ENCODE data around the gene DUSP9.

DUSP9 gene

DNA sequence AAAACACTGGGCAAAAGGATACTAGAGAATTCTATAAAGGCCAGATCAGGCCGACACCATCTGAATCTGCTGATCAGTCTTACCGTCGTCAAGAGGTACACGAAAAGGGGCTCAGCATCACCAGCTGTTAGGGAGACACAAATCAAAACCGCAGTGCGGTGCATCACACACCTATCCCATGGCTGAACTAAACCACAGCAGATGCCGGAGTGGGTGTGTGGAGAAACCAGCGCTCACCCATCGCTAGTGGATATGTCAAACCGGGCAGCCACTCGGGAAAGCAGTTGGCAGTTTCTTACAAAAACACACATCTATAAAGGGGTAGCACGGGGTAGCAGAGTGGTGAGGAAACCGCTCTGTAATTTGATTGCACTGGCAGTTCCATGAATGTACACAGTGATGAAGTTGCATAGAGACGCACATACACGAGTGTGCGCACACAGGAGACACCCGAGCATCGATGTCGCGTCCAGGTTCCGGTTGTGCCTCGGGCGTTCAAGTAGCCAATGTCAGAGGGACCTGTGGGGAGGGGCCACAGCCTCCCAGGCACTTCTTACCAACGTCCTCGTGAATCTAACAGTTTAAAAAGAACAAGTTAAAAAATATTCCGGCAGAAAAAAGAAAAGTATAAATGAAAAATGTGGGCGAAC lies 24.9 kb upstream of the DUSP9 start:
- no peak for DNase-seq (ENCODE audit: low spot score)

DNA sequence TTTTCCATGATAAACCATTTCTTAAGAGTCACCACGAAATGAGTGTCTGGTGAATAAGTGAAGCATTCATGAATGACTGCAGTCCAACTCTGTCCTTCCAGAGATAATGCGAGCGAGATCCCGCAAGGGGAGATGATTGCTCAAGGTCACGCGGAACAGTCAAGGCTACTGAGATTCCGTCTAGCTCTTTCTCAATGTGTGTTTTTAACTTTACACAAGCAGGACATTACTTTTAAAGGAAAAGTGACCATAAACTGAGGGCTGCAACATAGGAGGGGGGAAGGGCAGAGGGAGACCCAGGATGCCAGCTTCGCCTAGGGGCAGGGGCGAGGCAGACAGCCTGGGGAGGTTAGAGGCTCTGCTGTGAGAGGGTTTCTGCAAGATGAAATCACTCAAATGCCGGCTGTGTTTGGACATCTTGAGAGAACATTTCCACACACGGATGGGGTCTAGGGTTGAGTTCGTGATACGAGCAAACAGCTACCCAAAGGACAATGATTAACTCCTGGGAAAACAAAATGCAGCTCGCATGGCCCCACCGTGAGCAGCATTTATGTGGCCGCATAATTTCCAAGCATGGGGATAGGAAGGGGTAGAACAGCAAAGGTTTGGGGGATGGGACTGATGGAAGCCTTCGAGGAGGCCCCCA lies 24.2 kb upstream of the DUSP9 start:
- DNase-seq (ENCODE audit: low spot score): no peak

DNA sequence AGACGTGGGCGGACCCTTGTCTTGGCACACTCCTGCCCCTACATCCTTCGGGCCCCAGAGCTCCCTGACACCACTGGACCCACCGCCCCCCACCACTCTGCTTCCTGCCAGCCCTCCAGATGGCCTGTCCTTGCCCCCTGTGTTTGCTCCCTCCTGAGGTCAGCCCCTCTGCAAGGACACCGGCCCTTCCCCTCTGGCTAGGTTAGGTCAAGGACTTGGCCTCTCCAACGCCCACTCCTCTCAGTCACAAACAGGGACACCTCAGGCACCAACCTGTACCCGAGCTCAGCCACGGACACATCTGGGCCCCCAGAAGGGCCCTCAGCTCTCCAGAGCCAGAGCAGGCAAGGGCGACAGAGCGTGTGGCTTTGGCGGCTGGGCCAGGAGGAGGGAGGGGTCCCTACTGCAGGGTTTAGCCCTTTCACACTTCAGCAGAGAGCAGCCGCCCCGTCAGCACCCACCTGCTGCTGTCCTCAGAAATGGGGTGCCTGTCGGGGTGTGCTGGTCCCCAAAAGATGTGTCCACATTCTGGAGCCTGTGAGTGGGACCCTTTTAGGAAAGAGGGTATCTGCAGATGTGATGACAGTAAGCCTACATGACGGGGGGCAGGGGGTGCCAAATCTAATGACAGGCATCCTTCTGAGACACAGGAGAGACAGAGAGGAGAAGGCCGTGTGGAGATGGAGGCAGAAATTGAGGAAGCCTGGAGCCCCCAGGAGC lies 23.5 kb upstream of the DUSP9 start:
- no peak for DNase-seq (ENCODE audit: low spot score)

DNA sequence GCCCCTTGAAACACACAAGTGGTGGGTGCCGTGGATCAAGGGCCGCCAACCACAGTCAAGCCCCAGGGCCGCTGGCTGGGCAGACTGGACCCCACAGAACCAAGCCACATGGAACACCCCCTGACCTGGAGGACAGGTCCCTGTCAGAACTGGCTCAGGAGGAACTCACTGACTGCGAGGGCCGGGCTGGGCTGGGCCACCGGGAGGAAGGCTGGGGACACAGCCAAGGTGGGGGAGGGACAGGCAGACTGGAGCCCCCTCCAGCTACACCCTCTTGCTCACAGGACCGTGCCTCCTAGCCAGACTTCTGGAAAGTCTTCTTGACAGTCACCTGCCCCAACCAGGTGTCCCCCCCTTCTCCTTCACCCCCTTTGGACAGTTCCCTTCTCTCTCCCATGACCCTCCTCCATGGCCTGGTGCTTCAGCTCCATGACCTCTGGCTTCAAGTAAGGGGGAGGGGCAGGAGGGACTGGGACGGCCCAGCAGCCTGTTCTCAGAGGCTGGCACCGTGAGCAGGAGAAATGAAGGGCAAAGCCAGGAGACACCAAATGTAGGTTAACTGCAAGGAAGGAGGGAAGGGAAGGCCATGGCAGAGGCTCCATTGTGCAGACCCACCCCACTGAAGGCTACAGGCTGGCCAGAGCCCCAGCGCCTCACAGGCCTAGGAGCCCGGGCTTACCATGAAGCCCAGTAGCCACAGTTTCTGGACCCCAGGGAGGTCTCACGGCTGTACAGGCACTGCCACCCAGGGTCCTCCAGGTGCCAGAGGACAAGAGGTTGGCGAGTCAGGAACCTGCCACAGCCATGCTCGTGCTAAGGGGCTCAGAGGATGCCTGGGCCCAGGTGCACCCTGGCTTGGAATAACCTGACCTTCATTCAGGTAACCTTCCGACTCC lies 22.6 kb upstream of the DUSP9 start:
- DNase-seq (ENCODE audit: low spot score): no peak

DNA sequence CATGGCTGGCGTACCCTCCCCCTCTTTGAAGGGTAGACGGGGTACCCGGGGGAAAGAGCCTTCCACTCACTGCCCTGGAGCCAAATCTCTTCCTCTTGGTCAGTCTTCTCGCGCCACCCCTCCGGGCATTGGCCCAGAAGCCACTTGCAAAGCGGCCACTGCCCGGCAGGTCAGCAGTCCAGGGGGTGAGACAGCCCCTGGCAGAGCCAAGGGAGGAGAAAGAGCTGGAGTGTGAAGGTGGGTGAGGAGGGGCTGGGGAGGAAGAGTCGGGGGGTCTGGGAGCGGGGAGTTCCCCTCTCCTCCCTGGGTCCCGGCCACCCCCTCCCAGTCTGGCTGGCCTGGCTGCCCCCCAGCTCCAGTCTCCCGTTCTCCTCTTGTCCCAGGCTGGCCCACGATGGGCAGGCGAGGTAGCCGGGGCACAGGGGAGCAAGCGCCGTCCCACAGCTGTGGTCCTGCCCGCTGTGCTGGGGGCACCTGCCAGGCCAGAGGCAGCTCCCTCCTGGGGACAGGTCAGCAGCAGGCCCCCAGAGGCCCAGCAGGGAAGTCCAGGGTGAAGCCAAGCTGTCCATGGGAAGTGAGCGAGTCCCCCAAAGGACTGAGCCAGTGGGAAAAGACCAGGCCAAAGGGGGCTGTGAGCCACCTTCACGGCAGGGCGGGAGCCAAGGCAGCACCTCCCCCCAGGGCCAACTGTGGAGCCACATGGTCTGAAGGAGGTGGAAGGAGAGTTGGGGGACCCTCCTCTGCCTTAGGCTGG lies 21.6 kb upstream of the DUSP9 start:
- DNase-seq (ENCODE audit: low spot score): no peak

DNA sequence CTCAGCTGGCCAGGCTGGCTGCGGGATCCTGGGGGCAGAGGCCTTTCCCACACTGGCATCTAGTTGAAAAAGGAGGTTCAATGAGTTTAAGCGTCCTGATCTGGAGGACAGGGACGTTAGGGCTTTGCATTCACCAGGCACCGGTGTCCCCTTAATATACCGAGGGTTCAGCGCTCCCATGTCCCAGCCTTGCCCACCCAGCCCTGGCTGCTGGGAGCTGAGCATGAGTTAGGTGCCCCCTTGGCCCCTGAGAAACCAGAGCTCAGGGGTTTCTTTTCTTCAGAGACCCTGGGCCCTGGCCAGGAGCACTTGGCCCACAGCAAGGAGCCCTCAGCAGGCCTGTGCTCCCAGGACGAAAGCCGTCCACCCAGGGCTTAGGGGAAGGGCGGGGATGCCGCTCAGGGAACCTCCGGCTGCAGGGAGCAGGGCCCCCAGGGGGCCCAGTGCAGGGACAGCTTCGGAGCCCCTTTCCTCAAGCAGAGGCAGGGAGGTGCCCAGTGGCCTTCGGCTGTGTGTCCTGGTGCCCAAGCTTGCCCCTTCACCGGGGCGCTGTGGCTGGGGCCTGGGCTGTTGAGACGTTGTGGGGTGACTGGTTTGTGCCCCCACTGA lies 20.9 kb upstream of the DUSP9 start:
- no peak for DNase-seq (ENCODE audit: low spot score)

DNA sequence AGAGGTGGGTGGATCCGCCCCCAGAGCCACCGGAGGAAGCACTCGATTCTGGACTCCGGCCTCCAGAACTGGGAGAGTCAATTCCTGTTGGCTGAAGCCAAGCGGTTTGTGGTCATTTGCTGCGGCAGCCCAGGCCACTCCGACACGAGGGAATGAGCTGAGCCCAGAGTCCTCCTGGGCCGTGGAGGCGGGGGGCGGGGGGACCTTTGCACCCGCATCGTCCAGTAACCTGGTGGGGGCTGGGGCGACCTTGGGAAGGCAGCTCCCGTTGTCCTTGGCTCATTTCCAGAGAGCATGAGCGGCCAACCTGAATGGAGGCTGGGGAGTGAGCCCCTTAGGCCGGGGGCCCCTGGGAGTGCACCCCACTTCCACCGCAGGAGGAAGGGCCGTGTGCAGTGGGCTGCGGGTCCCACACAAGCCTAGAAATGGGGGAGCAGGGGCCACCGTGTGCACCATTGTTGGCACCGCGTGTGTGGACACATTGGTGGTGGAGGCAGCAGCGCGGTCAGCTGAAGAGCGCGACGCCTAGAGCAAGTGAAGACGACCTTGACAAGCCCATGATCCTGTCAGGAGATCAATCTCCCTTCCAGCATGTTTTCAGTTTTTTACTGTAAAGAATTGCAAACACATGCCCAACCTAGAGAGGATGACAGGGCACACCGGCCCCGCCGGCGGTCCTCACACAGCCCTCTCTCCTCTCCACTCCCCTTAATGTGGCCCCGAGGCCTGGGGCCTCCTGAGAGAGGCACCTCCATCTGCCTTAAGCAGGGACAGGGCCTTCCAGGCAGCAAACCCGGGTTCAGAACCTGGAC lies 19.9 kb upstream of the DUSP9 start:
- DNase-seq (ENCODE audit: low spot score): no peak

DNA sequence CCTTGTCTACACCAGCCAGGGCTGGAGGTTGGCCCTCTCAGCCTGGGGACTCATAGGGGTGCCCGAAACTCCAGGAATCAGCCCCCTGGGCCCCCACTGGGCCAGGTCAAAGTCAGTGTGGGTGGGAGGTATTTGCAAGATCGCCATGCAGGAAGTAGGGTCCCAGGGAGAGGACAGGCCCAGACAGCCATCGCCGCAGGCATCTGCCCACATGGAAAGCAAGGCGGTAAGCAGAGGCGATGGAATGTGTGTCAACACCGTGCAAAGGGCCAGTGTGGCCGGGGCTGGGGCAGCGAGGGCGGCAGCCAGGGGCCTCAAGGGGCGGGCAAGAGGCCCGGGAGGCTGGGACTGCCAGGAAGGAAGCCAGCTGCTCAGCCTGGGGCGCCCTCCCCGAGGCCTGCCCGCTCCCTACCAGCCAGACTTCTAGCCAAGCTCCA lies 19.3 kb upstream of the DUSP9 start:
- no peak for DNase-seq (ENCODE audit: low spot score)

DNA sequence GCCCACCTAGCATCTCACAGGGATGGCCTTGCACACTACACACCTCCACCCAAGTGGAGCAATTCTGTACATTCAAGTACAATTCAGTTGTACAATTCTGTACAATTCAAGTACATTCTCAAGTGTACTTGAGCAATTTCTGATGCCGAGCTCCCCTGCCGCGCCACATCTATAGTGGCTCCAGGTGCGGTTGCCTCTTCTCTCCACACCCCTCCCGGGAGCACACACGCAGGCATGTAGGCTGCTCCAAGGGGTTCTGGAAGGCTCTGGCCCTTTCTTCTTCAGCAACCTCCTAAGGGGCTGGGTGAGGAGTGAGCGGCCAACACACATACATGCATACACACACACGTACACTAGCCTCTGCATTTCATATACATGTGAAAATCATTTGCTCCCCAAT lies 18.9 kb upstream of the DUSP9 start:
- no peak for DNase-seq (ENCODE audit: low spot score)

DNA sequence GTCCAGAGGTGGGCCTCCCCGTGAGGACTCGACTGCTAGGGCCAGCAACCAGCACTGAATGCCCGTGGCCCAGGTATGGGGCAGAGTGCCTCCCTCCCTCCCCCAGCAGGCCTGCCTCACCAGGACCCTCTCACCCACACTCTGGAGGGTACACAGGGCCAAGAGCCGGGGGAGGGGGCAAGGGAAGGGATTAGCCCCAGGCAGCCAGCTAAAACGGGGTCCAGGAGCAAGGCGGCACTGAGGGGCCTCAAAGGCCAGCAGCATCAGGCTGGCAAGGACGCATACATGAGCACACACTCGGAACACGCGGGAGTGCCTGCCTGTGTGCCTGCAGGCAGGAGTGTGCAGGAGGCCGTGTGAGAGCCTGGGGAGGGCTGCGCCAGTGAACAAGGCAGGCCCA lies 18.3 kb upstream of the DUSP9 start:
- no peak for DNase-seq (ENCODE audit: low spot score)

DNA sequence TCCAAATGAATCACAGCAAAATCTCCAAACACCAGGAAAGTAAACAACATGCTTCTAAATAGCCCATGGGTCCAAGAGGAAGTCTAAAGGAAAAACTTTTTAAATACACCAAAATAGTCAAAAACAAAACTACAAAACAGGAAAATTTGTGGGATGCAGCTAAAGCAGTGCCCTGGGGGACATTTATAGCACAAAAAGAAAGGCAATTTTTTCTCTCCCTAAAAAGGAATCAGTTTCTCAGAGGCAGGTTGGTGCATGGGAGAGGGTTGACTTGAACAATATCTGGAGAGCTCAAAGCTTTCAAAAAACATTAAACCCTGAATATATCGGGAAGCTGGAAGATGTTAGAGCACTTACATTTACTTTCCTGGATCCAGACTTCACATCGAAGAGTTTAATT lies 15.7 kb upstream of the DUSP9 start:
- DNase-seq (ENCODE audit: low spot score): no peak

DNA sequence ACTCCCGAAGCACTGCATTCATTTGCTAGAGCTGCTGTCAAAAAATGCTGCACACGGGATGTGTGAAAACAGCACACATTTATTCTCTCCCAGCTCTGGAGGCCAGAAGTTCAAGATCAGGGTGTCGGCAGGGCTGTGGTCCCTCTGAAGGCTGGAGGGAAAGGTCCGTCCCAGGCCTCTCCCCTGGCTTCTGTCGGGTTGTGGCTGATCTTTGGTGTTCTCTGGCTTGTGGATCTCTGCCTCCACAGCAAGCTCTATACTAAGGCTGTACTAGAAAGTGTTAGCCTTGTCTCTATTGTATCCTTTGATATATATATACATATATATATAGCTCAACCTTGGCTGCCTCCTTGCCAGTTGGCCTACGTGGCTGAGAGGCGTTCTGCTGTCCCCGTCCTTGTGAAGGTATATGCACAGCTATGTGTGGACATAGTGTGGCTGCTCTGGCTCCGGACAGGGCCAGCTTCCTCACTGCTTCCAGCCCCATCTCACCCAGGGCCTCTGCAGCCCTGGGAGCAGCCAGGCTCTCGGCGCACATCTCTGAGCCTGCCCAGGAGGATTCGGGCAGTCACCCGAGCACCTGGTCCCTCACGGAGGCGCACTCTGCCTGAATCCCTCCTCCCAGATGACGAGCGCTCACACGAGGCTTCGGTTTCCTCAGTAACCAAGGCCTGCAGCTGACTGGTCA lies 15.0 kb upstream of the DUSP9 start:
- DNase-seq (ENCODE audit: low spot score): no peak

DNA sequence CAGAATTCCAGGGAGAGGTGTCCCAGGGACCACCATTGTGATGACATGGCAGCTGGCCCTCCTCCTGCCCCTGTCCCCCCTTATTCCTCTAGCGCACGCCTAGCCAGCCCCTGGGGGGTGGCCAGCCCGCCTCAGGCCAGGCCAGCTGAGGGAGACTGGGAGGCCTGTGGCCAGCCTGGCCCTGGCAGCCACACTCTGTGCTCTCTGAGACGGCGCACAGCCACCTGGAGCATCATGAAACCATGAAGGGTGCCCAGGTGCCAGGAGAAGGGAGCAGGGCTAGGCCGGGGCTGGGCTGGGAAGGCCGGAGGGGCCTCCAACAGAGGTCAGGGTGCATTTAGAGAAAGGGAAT lies 14.4 kb upstream of the DUSP9 start:
- DNase-seq (ENCODE audit: low spot score): no peak

DNA sequence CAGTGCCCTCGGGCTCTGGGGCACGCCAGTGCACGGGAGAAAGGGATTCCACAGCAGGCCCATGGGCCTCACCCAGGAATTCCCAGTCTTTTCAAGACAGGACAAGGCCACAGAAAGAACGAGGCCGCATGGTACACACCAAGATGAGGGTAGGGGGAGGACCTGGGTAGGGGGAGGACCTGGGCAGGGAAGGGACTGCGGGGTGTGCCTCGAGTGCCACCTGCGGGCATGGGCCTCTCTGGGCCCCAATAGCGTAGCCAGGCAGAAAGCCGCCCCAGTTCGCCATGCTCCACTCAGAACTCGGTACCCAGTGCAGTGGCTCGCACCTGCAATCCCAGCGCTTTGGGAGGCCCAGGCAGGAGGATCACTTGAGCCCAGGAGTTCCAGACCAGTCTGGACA lies 14.0 kb upstream of the DUSP9 start:
- DNase-seq (ENCODE audit: low spot score): no peak

DNA sequence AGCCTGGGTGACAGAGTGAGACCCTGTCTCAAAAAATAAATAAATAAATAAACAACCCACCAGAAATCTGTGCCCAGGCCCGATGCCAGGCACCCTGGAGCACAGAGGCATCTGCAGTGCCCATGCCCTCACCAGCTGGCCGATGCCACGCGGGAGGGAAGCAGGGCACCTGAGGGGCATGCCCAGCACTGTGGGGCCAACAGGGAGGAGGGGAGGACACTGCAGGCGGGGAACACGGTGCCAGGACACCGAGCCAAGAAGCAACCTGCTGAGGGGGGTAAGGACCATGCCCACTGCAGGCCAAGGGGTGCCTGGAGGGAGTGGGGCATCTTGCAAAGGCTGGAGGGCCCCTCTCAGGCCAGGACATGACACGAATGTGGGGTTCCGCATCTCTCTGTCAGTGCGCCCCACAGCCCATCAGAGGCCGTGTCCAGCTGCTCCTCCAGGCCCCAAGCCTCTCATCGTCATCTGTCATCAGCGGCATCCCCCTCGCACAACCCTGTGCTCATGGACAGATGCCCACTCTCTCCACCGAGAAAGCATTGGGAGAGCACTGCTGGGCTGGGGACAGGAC lies 13.3 kb upstream of the DUSP9 start:
- DNase-seq (ENCODE audit: low spot score): no peak

DNA sequence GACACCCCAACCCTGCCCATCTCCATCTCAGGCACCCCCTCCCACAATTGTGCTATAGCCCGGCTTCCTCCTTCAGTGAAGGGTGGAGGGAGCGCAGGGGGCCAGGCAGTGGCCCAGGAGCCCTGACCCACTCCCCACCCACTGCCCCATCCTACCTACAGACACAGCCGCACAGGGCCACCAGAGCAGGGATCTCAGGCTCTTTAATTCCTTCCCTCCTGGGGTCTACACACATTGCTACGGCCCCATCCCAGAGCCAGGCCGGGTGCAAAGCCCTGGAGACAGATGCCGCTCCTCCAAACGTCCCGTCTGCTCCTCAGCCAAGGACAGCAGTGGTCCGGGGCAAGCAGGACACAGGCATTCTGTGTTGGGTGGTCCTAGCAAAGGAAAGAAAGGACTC lies 12.8 kb upstream of the DUSP9 start:
- DNase-seq (ENCODE audit: low spot score): no peak

DNA sequence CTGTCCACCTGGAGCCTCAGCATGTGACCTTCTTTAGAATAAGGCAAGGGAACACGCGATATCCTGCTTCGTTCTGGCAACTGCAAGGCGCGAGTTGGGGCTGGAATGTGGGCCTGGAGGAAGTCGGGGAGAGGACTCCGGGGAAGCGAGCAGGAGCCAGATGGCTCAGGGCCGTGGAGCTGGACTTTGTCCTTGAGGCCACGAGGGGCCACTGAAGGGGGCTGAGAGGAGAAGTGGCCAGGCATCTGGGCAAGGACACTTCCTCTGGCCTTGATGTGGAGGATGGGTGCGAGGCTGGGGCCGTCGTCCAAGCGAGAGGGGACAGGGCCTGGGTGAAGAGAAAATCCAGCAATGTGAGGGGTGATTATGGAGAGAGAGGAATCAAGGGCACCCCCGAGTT lies 12.2 kb upstream of the DUSP9 start:
- DNase-seq (ENCODE audit: low spot score): no peak

DNA sequence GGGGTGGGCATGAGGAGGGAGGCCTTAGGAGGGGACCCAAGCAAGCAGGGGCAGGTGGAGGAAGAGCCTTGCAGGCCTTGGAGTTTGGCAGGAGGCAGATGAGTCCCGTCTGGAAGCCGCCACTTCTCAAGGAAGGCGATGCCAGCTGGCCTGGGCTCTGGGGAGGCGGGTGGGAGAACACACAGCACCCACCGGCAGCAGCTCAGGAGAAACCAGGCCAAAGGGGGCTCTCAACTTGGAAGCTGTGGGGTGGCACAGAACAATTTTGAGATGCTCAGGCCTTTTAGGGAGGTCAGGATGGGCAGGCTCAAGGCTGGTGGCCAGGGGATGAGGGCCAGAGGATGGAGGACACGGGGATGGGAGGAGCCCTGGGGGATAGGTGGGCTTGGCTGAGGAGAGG lies 11.6 kb upstream of the DUSP9 start:
- no peak for DNase-seq (ENCODE audit: low spot score)

DNA sequence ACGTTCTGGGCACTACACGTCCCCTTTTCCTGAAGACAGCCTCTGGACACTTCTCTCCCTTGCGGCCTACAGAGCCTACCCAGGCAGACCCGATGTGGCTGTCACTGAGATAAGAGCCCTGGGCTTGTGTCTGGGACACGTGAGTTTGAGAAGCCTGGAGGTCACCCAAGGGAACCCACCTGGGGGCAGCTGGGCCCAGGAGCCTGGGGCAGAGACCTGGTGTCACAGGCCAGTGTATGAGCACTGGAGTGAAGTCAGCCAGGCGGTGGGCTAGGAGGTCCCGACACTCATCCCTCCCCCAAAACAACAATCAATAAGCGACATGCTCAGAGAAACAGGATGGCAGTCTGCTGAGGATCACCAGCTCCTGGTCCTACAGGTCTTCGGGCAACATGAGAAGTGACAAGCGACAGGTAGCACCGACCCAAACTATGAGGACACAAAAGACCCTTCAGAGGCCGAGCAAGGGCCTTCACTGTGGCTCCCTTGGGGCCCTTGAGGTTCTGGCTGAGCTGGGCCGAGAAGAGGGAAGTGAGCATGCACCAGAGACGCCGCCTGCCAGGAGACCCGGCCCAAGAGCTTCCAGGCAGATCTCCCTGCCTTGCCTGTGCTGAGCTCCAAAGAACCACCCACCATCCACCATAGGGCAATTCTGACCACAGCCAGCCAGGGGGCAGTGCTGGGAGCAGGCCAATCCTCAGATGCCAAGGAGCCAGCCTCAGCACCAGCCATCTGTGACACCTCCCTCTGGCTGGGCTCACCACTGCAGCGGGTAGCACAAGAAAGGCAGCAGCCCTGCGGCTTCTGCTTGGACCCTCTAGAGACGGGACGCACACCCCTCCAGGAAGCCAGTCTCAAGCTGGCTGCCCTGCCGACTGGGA lies 11.0 kb upstream of the DUSP9 start:
- no peak for DNase-seq (ENCODE audit: low spot score)
